ENCODE results near the gene MPZ. TPM values are rescaled to one million over a fixed set of nuclear protein-coding genes. Genes with fewer than 3 reads are reported as not detected.
"Not testable (repeated sequence)": the region's sequence is repeated elsewhere in the genome, so short reads cannot be mapped to it uniquely, and the experiment has no call there.

The MPZ gene
- total RNA-seq, result 1.4 TPM

DNA sequence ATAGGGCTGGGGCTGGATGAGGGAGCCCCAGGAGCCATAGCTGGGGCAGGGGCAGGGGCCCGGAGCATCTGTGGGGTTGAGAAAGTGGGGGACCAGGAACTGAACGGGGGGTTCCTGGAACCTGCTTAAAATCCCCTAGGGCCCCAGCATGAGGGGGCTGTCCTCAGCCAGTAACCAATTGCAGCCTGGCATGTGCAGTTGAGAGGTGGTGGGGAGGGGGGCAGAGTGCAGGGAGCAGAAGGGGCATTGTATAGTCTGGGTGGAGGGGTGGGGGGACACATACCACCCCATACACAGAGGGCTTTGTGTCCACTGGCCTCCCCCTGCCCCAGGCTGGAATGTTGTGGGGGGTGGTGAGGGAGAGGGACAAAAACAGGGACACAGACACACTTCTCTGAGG, at the start of gene MPZ:
Gene MPZ, minus strand, starts transcription at position 101 of the 400 bp plus-strand sequence. Its CDS starts 63 bp downstream, at position 38.
- DNase-seq, result no peak

DNA sequence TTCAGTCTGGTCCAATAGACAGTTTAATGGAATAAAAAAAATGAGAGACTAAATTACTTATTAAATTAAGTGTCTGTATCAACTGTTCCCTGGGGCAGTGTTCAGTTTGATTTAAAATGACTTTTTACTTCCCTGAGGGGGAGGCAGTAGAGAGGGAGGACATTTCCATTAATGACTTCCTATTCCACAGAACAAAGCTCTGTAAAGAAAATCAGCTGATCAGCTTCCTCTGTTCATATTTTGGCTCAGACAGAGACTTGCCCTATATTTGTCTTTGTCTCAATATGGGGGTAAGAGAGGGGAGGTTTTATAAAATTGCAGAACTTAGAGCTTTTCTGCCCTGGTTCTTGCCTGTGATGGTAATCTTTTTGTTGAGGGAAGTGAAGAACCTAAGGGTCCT, 49.5 kb upstream of the MPZ start:
- DNase-seq, result no peak

DNA sequence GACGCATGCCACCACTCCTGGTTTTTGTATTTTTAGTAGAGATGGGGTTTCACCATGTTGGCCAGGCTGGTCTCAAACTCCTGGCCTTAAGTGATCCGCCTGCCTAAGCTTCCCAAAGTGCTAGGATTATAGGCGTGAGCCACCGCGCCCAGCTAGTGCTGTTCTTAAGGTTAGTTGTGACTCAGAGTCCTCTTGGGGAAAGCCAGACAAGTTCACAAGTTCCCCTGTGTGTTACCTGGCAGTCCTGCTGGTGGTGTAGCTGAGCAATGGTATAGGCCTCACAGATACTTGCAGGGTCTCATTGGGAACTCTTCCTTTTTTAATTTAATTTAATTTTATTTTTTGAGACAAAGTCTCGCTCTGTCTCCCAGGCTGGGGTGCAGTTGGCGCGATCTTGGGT, 47.3 kb upstream of the MPZ start:
- no peak for DNase-seq

DNA sequence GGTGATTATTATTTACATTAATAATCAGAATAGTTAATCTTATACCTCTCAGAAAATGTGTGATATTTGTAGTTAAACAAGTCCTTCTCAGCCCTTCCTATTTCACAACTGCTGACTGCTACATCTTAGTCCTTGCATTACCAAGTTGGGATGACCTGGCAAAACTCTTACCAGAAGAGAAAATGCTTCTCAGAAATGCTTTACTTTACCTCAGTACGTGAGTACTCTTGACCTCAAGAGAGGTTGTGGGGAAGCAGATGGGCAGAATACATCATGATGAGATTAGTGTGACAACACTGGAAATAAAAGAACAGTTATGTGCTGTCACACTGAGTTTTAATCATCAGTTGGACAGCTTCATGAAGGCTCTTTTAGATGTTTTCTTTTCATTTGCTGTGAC, 41.7 kb upstream of the MPZ start:
- no peak for DNase-seq

DNA sequence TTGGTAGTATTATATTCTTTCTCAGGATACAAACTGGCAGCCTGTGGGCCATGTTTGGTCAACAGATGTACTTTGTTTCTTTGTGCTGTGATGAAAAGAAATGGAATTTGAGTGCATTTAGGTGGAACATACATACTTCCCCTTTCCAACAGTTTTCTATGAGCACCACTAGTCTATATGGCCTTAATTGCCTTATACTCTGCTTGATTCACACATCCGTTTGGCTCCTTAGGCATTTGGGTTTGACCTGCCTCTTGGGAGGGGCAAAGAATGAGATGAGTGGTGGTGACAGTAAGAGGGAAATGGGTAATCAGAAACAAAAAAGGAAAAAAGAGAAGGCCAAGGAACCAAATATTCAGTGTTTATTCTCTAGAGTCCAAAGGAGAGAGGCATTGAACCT, 40.9 kb upstream of the MPZ start:
- no peak for DNase-seq

DNA sequence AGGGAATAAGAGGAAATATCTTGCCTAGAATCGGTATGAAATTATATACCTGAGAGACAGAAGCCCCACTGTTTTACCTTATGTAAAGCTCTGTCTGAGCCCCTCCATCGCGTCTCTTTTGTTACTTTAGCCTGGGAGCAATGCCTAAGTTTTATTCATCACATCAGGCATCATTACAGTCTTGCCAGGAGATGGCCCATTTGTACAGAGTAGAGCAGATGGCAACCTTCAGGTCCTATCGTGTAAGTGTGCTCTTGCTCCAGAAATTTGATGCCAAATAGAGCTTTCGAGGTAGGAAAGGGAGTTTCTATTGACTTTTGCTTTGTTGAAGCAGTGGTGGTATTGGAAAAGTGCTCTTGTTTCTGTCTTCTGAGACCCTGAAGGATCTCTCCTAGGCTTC, 33.1 kb upstream of the MPZ start:
- no peak for DNase-seq

DNA sequence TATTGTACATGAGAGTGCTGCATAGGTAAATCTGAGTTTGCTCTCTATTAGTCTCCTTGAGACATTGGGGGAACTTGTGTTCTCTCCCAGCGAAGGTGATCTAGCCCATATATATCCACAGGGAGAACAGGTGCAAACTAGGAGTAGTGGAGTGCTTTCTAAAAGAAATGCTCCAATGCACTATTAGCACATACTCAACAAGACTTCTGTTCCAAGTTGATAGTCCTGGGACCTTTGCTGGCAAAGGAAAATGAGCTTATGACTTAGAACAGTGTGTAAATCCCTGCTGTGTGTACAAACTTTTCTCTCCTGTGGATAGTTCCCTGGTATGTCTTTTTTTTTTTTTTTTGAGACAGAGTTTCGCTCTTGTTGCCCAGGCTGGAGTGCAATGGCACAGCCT, 32.4 kb upstream of the MPZ start:
- no peak for DNase-seq

DNA sequence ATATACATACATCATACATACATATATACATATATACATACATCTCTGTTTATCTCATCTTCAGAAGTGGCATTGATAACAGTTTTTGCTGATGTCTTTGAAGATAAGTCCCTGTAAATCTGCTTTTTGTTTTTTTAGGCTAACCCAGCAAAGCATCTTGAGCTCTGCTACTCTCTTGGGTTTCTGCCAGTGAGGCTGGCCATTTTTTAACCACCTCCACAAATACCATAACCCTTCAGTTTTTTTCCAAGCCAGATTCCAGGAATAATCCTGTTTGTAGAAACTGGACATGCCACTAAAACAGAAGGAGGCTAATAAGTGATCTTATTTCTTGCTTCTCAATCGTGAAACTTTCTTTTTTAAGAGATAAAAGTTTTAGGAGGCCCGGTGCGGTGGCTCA, 26.0 kb upstream of the MPZ start:
- DNase-seq, result no peak

DNA sequence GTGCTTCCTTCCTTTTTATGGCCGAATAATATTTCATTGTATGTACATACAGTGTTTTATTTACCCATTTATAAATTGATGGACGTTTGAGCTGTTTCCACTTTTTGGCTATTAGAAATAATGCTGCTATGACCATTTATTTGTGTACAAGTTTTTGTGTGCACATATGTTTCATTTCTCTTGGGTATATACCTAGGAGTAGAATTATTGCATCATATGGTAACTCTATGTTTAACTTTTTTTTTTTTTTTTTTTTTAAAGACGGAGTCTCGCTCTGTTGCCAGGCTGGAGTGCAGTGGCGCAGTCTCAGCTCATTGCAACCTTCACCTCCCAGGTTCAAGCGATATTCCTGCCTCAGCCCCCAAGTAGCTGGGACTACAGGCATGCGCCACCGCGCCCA, 23.4 kb upstream of the MPZ start:
- DNase-seq, result no peak

DNA sequence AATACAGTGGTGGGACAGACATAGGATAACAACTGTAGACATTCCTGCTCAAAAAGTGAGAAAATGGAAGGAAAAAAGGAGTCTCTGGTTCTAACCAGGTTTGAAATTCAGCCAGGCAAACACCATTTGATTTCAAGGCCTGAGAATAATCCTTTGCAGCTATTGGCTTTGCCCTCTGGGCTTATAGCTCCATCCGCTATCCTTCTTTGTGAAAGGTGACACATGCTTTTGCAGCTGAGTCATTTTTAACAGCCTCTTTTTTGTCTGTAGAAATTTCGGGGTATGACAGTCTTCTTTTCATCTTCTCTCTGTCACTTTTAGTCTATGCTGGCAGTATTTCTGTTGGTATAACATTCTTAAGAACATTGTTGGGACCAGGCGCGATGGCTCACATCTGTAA, 20.6 kb upstream of the MPZ start:
- DNase-seq, result no peak

DNA sequence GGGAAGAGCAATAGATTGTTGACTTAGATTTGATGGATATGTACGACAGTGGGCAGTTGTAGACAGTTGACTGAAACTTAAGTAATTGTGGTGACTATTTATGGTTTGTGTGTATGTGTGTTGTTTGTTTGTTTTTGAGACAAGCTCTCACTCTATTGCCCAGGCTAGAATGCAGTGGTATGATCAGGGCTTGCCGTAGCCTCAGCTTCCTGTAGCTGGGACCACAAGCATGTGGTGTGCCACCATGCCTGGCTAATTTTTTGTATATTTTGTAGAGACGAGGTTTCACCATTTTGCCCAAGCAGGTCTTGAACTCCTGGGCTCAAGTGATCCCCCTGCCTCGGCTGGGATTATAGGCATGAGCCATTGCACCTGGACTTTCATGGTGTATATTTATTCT, 14.3 kb upstream of the MPZ start:
- DNase-seq, result no peak

DNA sequence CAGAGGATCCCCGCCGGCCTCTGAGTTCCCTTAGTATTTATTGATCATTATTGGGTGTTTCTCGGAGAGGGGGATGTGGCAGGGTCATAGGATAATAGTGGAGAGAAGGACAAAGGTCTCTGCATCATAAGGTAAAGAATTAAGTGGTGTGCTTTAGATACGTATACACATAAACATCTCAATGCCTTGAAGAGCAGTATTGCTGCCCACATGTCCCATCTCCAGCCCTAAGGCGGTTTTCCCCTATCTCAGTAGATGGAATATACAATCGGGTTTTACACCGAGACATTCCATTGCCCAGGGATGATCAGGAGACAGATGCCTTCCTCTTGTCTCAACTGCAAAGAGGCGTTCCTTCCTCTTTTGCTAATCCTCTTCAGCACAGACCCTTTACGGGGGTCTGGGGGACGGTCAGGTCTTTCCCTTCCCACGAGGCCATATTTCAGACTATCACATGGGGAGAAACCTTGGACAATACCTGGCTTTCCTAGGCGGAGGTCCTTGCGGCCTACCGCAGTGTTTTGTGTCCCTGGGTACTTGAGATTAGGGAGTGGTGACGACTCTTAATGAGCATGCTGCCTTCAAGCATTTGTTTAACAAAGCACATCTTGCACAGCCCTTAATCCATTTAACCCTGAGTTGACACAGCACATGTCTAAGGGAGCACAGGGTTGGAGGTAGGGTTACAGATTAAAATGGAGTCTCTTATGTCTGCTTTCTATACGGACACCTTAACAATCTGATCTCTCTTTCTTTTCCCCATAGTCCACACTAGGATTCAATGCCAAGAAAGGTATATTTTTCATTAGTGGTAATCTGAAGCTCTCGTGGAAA, 6.3 kb upstream of the MPZ start:
- DNase-seq, result not testable (repeated sequence)

DNA sequence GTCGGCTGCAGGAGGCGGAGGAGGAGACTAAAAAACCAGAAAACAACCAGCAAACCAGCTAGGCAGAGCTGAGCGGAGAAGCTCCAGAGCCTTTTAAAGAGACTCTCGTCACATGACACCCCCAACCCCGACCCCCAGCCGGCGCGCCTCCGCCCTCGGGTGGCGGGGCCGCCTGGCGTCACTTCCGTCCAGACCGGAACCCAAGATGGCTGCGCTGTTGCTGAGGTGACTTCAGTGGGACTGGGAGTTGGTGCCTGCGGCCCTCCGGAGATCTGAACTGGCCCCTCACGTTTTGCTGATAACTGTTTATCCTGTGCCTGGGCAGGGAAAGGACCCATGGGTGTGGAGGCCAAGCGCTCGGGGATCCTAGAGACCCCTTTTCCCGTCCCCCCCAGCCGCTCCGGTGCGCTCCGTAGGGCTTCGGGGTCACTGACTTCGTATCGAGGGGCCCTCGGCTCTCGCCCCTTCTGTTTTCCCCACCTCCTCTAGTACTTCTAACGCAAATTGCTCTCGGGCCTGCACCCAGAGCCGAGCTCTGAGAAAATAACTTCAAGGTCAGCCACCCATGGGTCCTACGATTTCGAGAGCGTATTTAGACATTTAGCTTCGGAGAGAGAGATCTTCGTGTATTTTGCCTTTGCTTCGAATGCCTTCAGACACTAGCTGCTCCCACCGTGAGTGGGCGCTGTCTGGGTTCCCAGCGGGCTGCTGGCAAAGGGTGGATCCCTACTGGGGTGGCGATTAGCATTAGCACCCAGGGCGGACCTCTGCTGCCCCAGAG, 4.6 kb upstream of the MPZ start, which contains the start of gene SDHC:
Gene SDHC, plus strand, starts transcription at position 181 of the 781 bp plus-strand sequence. Its CDS starts 25 bp downstream, at position 206.
- DNase-seq, result peak; percentile 91

DNA sequence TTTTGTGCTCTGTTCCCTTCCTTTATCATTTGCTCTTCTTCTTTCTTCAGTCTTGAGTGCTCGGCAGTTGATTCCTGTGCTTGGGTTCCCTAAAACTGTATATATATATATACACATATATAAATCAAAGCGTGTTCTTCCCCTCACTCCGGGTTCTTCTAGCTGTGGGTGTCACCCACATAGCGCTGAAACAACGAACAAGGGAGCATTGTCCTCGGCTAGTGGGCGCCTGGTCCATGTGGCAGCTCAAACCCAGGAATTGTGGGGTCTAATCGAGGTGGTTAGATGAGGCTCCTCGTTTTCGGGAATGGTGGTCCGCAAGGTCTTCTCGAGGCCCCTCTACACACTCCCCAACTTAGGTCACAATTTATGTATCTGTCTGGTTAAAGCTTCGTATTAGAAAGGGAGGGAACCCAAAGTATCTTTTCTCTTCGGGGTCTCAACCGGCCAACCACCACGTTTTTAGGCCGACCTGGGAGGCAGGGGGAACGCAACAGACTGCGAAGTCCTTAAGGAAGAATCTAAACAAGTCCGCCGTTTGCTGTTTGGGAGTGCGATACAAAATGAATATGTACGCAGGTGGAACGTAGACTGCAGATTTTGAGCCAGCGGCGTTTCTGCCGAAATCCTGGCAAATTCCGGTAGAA, 3.9 kb upstream of the MPZ start:
- peak; percentile 13 for DNase-seq

DNA sequence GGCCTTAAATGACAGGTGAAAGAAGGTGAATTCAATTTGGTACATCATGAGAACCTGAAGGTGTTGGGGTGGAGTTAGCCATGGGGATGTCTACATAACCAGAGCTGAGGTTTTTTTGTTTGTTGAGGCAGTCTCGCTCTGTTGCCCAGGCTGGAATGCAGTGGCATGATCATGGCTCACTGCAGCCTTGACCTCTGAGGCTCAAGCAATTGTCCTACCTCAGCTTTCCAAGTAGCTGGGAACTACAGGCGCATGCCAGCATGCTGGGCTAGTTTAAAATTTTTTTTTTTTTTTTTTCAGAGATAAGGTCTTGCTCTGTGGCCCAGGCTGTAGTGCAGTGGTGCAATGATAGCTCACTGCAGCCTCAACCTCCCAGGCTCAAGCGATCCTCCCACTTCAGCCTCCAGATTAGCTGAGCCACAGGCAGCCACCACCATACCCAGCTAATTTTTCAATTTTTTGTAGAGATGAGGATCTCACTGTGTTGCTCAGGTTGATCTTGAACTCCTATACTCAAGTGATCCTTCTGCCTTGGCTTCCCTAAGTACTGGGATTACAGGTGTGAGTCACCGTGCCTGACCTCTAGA, 1.9 kb upstream of the MPZ start:
- no peak for DNase-seq

DNA sequence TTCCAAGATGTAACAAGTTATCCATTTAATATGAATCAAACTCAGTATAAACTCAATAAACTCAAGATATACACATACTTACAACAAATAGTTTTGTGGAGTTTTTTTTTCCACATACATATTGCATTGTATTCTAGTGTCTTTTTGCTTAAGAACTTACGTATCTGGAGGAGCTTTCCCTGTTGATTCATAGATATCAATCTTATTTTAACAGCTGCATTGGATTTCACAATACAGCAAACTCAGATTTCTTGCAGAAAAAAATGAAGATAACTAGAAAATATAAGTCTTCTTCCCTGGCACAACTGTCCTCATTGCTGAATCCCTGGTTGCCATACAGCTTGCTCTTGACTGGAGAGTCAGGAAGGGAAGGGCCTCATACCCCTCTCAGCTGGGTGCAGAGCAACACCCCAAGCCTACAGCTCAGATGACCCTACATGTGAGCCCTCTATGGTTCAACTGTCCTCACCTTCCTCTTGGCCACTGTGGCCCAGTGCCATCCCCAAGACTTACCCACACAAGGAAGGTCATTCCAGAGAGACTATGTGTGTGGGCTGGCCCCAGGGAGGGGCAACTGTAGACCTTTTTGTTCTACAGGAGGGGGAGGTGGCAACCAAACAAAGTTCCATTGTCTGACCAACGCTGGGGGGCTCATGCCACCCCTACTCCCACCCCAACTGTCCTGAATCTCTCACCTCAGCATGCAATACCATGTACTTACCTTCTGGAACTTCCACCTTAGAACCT, 1.7 kb downstream of the MPZ start:
- DNase-seq, result no peak

DNA sequence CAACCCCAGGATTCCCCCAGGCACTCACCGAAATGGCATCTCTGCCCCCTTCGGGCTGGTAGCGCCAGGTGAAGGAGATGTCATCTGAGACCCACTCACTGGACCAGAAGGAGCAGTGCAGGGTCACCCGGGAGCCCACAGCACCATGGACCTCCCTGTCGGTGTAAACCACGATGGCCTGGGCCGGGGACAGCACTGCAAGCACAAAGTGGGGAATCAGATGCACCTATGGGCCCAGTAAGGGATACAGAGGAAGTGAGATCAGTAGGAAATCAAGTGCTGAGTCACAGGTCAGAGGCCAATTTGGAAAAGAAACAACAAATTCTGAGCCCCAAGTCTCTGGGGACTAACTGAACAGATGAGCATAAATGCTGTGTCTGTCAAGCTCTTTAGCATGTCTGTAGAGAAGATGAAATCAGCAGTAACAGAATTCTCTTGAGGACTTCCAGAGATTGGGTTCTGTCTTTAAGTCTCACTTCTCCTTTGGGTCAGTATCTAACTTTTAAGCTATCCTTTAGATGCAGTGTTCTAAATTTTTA, 2.5 kb downstream of the MPZ start:
- DNase-seq, result no peak

DNA sequence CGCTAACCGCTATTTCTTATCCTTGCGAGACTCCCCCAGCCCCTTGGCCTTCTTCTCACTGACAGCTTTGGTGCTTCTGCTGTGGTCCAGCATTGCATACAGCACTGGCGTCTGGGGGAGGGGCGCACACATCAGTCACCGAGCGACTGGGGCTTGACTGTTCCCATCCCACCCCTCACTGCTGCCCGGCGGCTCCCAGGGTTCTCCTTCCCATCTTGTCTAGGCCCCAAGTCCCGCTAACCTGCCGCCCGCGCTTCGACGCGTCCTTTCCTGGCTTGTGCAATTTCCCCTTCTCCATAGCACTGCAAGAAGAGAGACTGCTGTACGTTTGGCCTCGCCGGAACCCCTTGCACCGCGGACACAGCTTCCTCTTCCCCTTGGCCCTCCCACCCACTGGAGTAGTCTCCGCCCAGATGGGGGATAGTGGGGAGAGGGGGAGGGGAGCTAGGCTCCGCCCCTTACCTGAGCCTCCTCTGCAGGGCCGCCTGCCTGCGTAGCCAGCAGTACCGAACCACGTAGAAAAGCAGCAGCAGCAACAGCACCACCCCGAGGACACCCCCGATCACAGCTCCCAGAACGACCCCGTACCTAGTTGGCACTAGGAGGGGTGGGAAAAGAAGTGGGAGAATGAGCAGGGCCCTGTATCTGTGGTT, 3.8 kb downstream of the MPZ start:
- DNase-seq, result peak; percentile 81

DNA sequence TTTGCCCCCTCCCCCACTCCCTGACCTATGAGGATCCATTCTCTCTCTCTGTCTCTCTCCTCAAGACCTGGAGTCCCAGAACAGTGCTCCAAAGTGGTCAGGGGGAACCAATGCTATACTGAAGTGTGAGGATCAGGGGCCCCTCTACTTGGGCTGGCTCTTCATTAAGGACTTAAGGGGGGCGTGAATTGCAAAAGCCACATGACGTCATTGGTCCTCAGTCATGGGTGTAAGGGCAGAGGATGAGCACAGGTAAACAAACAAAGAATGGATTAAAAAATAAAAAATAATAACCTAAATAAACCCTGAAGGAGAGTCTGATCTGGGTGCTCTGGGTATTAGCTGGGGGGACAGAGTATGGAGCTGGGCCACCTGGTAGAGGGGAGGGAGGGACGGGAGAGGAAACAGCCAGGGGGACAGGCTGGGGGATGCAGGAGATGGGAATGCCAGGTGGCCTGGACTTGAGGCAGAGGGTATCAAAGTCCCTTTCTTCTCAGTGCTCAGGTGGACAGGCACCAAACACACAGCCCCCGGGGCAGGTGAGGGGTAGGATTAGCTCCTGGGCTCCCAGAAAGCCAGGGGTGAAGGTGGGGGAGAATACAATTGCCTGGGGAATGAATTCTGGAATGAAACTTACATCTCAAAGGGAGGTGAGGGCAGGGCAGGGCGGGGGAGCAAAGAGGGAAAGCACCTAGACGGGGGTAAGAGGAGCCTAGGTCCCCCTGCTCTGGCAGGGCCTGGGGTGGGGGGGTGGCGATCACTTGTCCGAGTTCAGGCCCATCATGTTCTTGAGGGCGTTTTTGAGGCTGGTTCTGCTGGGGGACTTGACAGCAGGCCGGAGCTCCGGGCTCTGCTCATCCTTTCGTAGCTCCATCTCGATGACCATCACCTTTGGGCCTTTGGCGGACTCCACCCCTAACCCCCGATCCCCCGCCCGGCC, 4.6 kb downstream of the MPZ start:
- DNase-seq, result no peak

DNA sequence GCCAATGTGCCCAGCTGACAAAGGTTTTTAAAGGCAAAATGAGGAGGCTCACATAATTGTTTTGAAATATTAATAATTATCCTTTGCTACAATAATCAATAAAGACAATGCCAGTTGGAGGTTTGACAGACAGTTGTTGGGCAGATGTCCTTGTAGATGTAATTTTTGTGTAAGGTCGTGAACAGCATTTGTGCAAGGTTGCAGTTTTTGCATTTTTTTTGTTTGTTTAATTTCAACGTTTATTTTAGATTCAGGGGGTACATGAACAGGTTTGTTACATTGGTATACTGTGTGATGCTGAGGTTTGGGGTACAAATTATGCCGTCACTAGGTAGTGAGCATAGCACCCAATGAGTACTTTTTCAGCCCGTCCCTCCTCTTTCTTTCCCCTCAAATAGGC, 9.3 kb downstream of the MPZ start:
- no peak for DNase-seq

Data from occipital lobe (tissue), 2 donors.